Heart left ventricle (tissue), 13 donors: ENCODE results near the gene MOGAT3.

ENCODE experiments used
- POLR2A ChIP-seq, 2 donors: fragments of 450-650 bp; IDR thresholded peaks; one replicate each; pipeline ENCODE4 v1.6.1; 2017; ENCODE audit warnings: antibody characterized with exemption in 2 of 2, mild to moderate bottlenecking in 2 of 2, moderate library complexity in 2 of 2
- TF ChIP-seq, protein P1 (sequence below), 12 donors: fragments of 200-600 bp; sonication (generic) in 4 of 12; IDR thresholded peaks; one replicate each; pipeline versions ENCODE4 v1.5.0 to v1.8.0; 2018 to 2022; ENCODE audit warnings: antibody characterized with exemption in 12 of 12, mild to moderate bottlenecking in 5 of 12
- donor health status: ischemic (EF 13 %, LVEDD 7.1; RV severe dilation, severe dysfunction).
- donor health status: DM: no; HTN: yes; CAD: no.
- donor health status: DM: no; HTN: no; CAD: no.
- donor health status: ischemic (EF 25% LVEDD 6.9; RV normal size, moderate dysfunction).
- donor health status: ischemic (EF 25% LVEDD 5.7; RV mildly dilated, moderate dysfunction).
- donor health status: ischemic (EF 35%, LVEDD 5.7; RV mildly dilated, moderate dysfunction).
- donor health status: nonischemic (EF 11% LVEDD 7.7; RV severe dilation, severe dysfunction).
- donor health status: DM: yes; HTN: yes; CAD: no.
- donor health status: PGD.
- donor health status: ischemic (EF 29% LVEDD 5.4; RV normal size, mild dysfunction).
- donor health status: nonischemic (EF 23%, LVEDD 6.1; RV moderate dilation, normal function).

DNA sequence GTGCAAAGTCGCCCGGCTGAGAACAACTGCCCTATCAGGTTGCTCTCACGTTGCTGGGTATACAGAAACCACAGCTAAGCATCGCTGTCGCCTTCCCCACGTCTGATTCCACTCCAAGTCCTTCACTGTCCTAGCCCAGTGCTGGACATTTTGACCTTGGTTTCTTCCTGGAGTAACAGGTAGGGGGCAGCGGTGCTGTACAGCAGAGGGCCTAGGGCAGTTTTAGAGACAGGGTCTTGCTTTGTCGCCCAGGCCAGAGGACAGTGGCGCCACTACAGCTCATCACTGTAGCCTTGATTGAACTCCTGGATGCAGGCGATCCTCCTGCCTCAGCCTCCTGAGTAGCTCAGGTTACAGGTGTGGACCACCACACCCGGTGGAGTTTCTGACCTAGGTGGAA, 34.2 kb upstream of the MOGAT3 start:
- TF ChIP-seq, protein P1, sequence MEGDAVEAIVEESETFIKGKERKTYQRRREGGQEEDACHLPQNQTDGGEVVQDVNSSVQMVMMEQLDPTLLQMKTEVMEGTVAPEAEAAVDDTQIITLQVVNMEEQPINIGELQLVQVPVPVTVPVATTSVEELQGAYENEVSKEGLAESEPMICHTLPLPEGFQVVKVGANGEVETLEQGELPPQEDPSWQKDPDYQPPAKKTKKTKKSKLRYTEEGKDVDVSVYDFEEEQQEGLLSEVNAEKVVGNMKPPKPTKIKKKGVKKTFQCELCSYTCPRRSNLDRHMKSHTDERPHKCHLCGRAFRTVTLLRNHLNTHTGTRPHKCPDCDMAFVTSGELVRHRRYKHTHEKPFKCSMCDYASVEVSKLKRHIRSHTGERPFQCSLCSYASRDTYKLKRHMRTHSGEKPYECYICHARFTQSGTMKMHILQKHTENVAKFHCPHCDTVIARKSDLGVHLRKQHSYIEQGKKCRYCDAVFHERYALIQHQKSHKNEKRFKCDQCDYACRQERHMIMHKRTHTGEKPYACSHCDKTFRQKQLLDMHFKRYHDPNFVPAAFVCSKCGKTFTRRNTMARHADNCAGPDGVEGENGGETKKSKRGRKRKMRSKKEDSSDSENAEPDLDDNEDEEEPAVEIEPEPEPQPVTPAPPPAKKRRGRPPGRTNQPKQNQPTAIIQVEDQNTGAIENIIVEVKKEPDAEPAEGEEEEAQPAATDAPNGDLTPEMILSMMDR (IDR thresholded peaks at IDR 0.05): peak in 8 of 12 donors; percentile 6 to 38 (median 32)
- no peak for TF ChIP-seq POLR2A (IDR thresholded peaks at IDR 0.05)
